HL-60 (cell line): ENCODE measurements around the gene WDR13.
"Not testable (repeated sequence)": the region's sequence is repeated elsewhere in the genome, so short reads cannot be mapped to it uniquely, and the experiment has no call there.

Source experiments
- DNase-seq, 2 experiments: peaks; one replicate each; pipeline ENCODE4 v3.0.0-alpha.2; 2010 to 2020; ENCODE audit warnings: low read depth in 1 of 2, low spot score in 1 of 2
- H3K27ac ChIP-seq: fragments of 250-450 bp; sonication (Bioruptor Pico); replicated peaks from 2 replicates; pipeline ENCODE4 v1.5.1; 2020; ENCODE audit warnings: mild to moderate bottlenecking, moderate library complexity
- H3K27me3 ChIP-seq: fragments of 250-450 bp; sonication (Bioruptor Pico); 2 replicates; pipeline ENCODE4 v1.5.1; 2021; ENCODE audit warnings: mild to moderate bottlenecking, moderate library complexity; ENCODE audit not compliant: insufficient read depth, poor library complexity, severe bottlenecking
- H3K4me3 ChIP-seq: replicated peaks from 2 replicates; pipeline ENCODE4 v1.5.1; 2011; ENCODE audit warnings: mild to moderate bottlenecking, control low read depth, low read length; ENCODE audit not compliant: insufficient read depth
- CTCF ChIP-seq: IDR thresholded peaks from one replicate; pipeline ENCODE4 v1.5.1; 2011; ENCODE audit warnings: low read length, control low read depth, inconsistent platforms; ENCODE audit not compliant: insufficient read depth
- GABPA ChIP-seq: IDR thresholded peaks from 2 replicates; pipeline ENCODE4 v1.6.1; 2012; ENCODE audit warnings: low read depth
- POLR2AphosphoS5 ChIP-seq: IDR thresholded peaks from 2 replicates; pipeline ENCODE4 v1.6.1; 2012; ENCODE audit warnings: low read depth
- SPI1 ChIP-seq: IDR thresholded peaks from 2 replicates; pipeline ENCODE4 v1.6.1; 2012; ENCODE audit warnings: low read depth, mild to moderate bottlenecking, borderline replicate concordance
- TF ChIP-seq, protein P1 (sequence below): IDR thresholded peaks from 2 replicates; pipeline ENCODE4 v1.6.1; 2012; ENCODE audit warnings: low read depth; ENCODE audit not compliant: insufficient replicate concordance

Gene WDR13

GRCh38 chrX:48648336-48648751 lies 51.1 kb downstream of the WDR13 start:
- Histone ChIP-seq H3K27me3 (no peaks in the 10 kb centered on the region), H3K4me3 (no peak overlapping the region), H3K27ac (no peak overlapping the region)
- TF ChIP-seq CTCF (peak; percentile 5), GABPA (no peak)
- DNase-seq = peak in 1 of 2 experiments; percentile 50

DNA sequence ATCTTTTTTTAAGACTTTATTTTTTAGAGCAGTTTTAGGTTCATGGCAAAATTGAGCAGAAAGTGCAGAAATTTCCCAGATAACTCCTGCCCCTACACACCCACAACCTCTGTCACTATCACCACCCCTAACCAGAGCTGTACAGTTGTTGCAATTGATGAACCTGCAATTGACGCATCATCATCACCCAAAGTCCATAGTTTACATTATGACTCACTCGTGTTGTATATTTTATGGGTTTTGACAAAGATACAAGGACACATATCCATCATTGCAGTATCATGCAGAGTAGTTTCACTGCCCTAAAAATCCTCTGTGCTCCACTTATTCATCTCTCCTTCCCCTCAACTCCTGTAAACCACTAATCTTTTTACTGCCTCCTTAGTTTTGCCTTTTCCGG lies 51.8 kb downstream of the WDR13 start:
- Histone ChIP-seq H3K4me3 (no peak overlapping the region), H3K27me3 (no peaks in the 10 kb centered on the region), H3K27ac (no peak overlapping the region)
- no peak for DNase-seq
- no peak for TF ChIP-seq GABPA
- TF ChIP-seq SPI1 = no peak
- TF ChIP-seq, protein P1, sequence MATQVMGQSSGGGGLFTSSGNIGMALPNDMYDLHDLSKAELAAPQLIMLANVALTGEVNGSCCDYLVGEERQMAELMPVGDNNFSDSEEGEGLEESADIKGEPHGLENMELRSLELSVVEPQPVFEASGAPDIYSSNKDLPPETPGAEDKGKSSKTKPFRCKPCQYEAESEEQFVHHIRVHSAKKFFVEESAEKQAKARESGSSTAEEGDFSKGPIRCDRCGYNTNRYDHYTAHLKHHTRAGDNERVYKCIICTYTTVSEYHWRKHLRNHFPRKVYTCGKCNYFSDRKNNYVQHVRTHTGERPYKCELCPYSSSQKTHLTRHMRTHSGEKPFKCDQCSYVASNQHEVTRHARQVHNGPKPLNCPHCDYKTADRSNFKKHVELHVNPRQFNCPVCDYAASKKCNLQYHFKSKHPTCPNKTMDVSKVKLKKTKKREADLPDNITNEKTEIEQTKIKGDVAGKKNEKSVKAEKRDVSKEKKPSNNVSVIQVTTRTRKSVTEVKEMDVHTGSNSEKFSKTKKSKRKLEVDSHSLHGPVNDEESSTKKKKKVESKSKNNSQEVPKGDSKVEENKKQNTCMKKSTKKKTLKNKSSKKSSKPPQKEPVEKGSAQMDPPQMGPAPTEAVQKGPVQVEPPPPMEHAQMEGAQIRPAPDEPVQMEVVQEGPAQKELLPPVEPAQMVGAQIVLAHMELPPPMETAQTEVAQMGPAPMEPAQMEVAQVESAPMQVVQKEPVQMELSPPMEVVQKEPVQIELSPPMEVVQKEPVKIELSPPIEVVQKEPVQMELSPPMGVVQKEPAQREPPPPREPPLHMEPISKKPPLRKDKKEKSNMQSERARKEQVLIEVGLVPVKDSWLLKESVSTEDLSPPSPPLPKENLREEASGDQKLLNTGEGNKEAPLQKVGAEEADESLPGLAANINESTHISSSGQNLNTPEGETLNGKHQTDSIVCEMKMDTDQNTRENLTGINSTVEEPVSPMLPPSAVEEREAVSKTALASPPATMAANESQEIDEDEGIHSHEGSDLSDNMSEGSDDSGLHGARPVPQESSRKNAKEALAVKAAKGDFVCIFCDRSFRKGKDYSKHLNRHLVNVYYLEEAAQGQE = no peak
- no peak for TF ChIP-seq CTCF
- TF ChIP-seq POLR2AphosphoS5 = no peak

- not testable (repeated sequence) for H3K27ac ChIP-seq, H3K4me3 ChIP-seq, DNase-seq, H3K27me3 ChIP-seq
Observed at GRCh38 chrX:48652055-48652579, 54.8 kb downstream of the WDR13 start.

GRCh38 chrX:48654746-48655145 lies 57.5 kb downstream of the WDR13 start:
- H3K4me3 ChIP-seq, DNase-seq, H3K27me3 ChIP-seq, H3K27ac ChIP-seq: not testable (repeated sequence)
